Astrocyte of the spinal cord (primary cell): ENCODE results near the gene PPP2R2D.
"Not testable (repeated sequence)": the region's sequence is repeated elsewhere in the genome, so short reads cannot be mapped to it uniquely, and the experiment has no call there.

ENCODE experiments used
- DNase-seq: peaks from one replicate; pipeline ENCODE4 v3.0.0; 2011; ENCODE audit warnings: low read depth, low spot score
- H3K4me3 ChIP-seq: 2 replicates; pipeline ENCODE4 v1.5.1; 2011; ENCODE audit warnings: low read depth, mild to moderate bottlenecking, low read length, moderate library complexity
- in situ Hi-C: cut with HindIII; loops from 2 replicates; pipeline ENCODE4 v1.10.0; 2017; ENCODE audit warnings: low sequenced_read_pairs
- TF ChIP-seq, protein P1 (sequence below): IDR thresholded peaks from 2 replicates; pipeline ENCODE4 v1.5.1; 2012; ENCODE audit warnings: low read depth, mild to moderate bottlenecking, low read length, inconsistent platforms

The PPP2R2D gene

GRCh38 chr10:131980321-131980720, 79.5 kb downstream of the PPP2R2D start:
- TF ChIP-seq, protein P1, sequence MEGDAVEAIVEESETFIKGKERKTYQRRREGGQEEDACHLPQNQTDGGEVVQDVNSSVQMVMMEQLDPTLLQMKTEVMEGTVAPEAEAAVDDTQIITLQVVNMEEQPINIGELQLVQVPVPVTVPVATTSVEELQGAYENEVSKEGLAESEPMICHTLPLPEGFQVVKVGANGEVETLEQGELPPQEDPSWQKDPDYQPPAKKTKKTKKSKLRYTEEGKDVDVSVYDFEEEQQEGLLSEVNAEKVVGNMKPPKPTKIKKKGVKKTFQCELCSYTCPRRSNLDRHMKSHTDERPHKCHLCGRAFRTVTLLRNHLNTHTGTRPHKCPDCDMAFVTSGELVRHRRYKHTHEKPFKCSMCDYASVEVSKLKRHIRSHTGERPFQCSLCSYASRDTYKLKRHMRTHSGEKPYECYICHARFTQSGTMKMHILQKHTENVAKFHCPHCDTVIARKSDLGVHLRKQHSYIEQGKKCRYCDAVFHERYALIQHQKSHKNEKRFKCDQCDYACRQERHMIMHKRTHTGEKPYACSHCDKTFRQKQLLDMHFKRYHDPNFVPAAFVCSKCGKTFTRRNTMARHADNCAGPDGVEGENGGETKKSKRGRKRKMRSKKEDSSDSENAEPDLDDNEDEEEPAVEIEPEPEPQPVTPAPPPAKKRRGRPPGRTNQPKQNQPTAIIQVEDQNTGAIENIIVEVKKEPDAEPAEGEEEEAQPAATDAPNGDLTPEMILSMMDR, result no peak
- in situ Hi-C loops, result no loop called here
- H3K4me3 ChIP-seq, result peak overlapping the region; percentile 84
- no peak for DNase-seq

DNA sequence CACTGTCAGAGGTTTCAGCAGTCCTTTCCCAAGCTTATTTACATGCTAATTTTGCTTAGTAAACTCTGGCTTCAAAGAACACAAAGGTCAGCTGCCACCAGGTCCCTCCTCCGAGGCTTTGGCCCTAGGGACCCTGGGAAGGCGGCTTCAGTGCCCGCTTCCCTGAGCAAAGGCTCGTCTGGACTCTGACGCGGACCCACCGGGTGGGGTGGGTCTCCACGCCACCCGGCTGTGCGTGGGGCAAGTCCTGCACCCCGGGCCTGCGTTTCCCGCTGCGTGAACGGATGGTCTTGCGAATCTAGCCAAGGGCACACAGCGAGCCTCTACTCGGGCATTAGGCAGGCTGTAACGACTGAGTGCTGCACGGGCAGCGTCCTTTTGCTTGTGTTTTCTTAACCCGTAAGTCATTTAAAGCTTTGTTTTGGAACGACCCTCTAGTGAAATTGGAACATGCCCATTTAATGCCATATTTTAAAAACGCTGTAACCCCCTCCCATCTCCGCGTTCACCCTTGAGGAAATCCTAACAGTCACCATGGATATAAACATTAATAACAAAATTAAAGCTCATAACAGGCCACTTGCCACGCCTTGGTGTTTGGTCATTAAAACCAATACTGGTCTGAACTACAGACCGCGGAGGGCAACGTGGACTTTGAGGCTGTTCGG, 80.1 kb downstream of the PPP2R2D start:
- in situ Hi-C loops, result no loop called here
- DNase-seq, result no peak
- H3K4me3 ChIP-seq, result peak overlapping the region; percentile 84
- TF ChIP-seq, protein P1, result peak; percentile 1

DNA sequence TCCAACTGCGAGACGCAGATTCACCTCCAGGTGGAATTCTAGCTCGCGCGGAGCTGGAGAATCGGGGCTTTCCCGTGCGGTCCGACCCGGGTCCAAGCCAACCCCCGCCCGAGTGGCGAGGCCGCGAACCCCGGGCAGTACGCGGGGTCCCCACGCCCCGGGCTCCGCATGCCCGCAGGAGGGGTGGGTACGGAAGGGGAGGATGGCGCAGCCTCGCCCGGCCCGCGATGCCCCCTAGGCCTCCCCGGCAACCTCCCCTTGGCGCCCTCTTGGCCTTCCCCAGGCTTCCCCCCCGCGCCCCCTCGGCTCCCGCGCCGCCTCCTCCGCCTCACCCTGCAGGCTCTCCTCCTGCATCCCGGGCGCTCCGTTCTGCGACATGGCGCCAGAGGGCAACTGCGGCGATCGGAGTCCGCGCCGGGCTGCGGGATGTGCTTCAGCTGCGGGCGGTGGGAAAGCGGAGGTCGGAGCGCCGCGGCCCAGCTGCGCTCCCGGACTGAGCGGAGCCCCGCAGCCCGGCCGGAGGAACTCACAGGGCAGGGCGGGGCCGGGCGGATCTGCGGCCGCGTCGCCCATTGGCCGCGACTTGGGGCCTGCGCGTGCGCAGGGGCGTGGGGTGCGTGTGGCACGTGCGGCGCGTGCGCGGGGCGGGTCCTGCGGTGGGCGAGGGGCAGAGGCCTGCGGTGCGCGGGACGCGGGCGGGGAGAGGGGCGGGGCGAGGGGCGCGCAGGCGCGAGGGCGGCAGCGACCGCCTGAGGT, 80.8 kb downstream of the PPP2R2D start, which contains the start of gene BNIP3:
BNIP3 (minus strand) TSS at position 495 of the 756 bp plus-strand sequence; CDS start at position 378, 117 bp downstream.
- in situ Hi-C loops, result no loop called here
- TF ChIP-seq, protein P1, result no peak
- peak; percentile 94 for DNase-seq
- peak within 1 kb of the TSS; percentile 84 for H3K4me3 ChIP-seq

DNA sequence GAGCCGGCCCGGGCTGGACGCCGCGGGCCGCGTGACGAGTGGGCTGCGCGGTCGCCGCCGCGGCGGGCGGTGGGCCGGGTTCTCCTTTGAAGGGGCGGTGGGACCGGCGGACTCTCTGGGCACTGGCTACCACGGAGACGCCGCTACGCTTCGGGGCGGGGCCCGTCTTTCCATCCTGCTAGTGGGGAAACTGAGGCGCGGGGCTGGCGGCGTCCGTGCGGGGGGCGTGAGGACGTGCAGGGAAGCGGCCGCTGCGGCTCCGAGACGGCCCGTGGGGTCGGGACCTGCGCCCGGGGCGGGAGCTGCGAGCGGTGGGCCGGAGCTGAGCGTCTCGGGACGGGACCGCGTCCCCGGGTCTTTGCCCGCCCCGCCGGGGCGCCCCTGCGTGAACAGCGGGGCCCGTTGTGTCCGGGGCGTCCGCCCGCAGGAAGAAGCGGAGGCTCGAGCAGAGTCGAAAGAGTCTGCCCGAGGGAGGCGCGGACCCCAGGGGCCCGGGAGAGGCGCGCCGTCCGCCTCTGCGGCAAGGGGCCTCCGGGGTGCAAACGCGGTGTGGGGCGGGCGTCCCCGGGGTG, 81.5 kb downstream of the PPP2R2D start:
- in situ Hi-C loops, result no loop called here
- peak overlapping the region; percentile 55 for H3K4me3 ChIP-seq
- no peak for DNase-seq
- TF ChIP-seq, protein P1, result no peak

- peak overlapping the region; percentile 55 for H3K4me3 ChIP-seq
- in situ Hi-C loops, result no loop called here
- no peak for DNase-seq
- TF ChIP-seq, protein P1, result no peak
These were observed 82.0 kb downstream of the PPP2R2D start for GRCh38 chr10:131982796-131983195.

GRCh38 chr10:131983780-131984179, 83.0 kb downstream of the PPP2R2D start:
- in situ Hi-C loops, result no loop called here
- TF ChIP-seq, protein P1, result no peak
- peak; percentile 92 for DNase-seq
- no peak overlapping the region for H3K4me3 ChIP-seq

DNA sequence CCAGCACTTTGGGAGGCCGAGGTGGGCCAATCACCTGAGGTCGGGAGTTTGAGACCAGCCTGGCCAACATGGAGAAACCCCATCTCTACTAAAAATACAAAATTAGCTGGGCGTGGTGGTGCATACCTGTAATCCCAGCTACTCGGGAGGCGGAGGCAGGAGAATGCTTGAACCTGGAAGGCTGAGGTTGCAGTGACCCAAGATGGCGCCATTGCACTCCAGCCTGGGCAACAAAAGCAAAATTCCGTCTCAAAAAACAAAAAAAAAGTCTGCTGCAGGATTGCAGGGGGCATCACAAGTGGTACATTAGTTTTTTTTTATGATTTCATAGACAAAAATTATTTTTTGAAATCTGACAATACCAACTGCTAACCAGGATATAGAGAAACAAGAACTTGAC, 86.0 kb downstream of the PPP2R2D start:
- in situ Hi-C loops, H3K4me3 ChIP-seq, DNase-seq: not testable (repeated sequence)

DNA sequence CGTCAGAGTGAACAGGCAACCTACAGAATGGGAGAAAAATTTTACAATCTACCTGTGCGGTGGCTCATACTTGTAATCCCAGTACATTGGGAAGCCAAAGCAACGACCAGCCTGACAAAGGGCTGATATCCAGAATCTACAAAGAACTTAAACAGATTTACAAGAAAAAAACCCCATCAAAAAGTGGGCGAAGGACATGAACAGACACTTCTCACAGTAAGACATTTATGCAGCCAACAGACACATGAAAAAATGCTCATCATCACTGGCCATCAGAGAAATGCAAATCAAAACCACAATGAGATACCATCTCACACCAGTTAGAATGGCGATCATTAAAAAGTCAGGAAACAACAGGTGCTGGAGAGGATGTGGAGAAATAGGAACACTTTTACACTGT, 86.5 kb downstream of the PPP2R2D start:
- in situ Hi-C loops, H3K4me3 ChIP-seq, DNase-seq: not testable (repeated sequence)

DNA sequence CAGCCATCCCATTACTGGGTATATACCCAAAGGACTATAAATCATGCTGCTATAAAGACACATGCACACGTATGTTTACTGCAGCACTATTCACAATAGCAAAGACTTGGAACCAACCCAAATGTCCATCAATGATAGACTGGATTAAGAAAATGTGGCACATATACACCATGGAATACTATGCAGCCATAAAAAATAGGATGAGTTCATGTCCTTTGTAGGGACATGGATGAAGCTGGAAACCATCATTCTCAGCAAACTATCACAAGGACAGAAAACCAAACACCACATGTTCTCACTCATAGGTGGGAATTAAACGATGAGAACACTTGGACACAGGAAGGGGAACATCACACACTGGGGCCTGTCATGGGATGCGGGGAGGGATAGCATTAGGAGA, 87.0 kb downstream of the PPP2R2D start:
- DNase-seq, H3K4me3 ChIP-seq, in situ Hi-C loops: not testable (repeated sequence)
